H1 (cell line): ENCODE data around the gene OR9A2. TPM values are rescaled to one million over a fixed set of nuclear protein-coding genes. Genes with fewer than 3 reads are reported as not detected.

Experiments used
- CTCF ChIA-PET: fragments of 300-600 bp; sonication (Branson Sonifier 250); formaldehyde crosslinking; loops from one replicate; lab custom pipeline; 2021; ENCODE audit not compliant: partially characterized antibody; lab: Charles Lee
- POLR2A ChIA-PET: fragments of 300-600 bp; sonication (Branson Sonifier 250); formaldehyde crosslinking; loops from one replicate; lab custom pipeline; 2021; ENCODE audit warnings: inconsistent platforms; ENCODE audit not compliant: partially characterized antibody; lab: Charles Lee
- DNase-seq, 2 experiments: peaks; one replicate each; pipeline versions ENCODE4 v3.0.0 to v3.0.0-alpha.2; 2010 to 2022; ENCODE audit warnings: low spot score in 2 of 2, low read depth in 1 of 2, mixed read lengths in 1 of 2
- FAIRE-seq: peaks from 2 replicates; lab custom pipeline; 2011; peaks lifted over from hg19 to GRCh38; lab: Jason Lieb, UNC
- H2AFZ ChIP-seq: 2 replicates; pipeline ENCODE4 v1.8.1; 2012; ENCODE audit warnings: low read length, inconsistent platforms
- H2AK5ac ChIP-seq: 2 replicates; pipeline ENCODE4 v1.6.1; 2013; ENCODE audit warnings: low read depth, low read length
- H2BK120ac ChIP-seq: replicated peaks from 2 replicates; pipeline ENCODE3; 2013; ENCODE audit warnings: low read depth, low read length, inconsistent platforms
- H2BK12ac ChIP-seq: 2 replicates; pipeline ENCODE4 v1.6.1; 2013; ENCODE audit warnings: low read depth, low read length
- H2BK15ac ChIP-seq: 2 replicates; pipeline ENCODE4 v1.6.1; 2013; ENCODE audit warnings: low read length
- H2BK20ac ChIP-seq: 2 replicates; pipeline ENCODE4 v1.6.1; 2013; ENCODE audit warnings: low read length
- H2BK5ac ChIP-seq: 2 replicates; pipeline ENCODE4 v1.6.1; 2013; ENCODE audit warnings: low read depth, low read length
- H3K14ac ChIP-seq: 2 replicates; pipeline ENCODE4 v1.6.1; 2013; ENCODE audit warnings: inconsistent platforms; ENCODE audit not compliant: insufficient read length
- H3K18ac ChIP-seq: 2 replicates; pipeline ENCODE4 v1.6.1; 2013; ENCODE audit warnings: low read length; ENCODE audit errors: extremely low read depth
- H3K23ac ChIP-seq: 2 replicates; pipeline ENCODE4 v1.6.1; 2013; ENCODE audit warnings: inconsistent platforms; ENCODE audit not compliant: insufficient read length
- H3K23me2 ChIP-seq: 2 replicates; pipeline ENCODE4 v1.6.1; 2013; ENCODE audit warnings: low read depth, low read length
- H3K27ac ChIP-seq: 2 replicates; pipeline ENCODE4 v1.6.1; 2011; ENCODE audit warnings: low read depth, low read length, inconsistent platforms
- H3K27me3 ChIP-seq, 4 experiments: replicated peaks in 1 of 4; 1 replicate in 1 of 4; 2 replicates in 3 of 4; pipeline versions ENCODE4 v1.6.1 to v1.8.1; 2011 to 2013; ENCODE audit warnings: low read length in 3 of 4, mild to moderate bottlenecking in 3 of 4, inconsistent platforms in 2 of 4, mixed read lengths in 2 of 4, moderate library complexity in 1 of 4; ENCODE audit not compliant: control insufficient read depth in 3 of 4, insufficient read depth in 3 of 4; ENCODE audit errors: extremely low read depth in 1 of 4
- H3K36me3 ChIP-seq, 4 experiments: 2 replicates each; pipeline versions ENCODE4 v1.6.1 to v1.8.1; 2011 to 2013; ENCODE audit warnings: mild to moderate bottlenecking in 4 of 4, low read length in 3 of 4, moderate library complexity in 2 of 4, control low read depth in 1 of 4, inconsistent platforms in 1 of 4; ENCODE audit not compliant: insufficient read depth in 4 of 4, control insufficient read depth in 2 of 4
- H3K4ac ChIP-seq: replicated peaks from 2 replicates; pipeline ENCODE3; 2013; ENCODE audit warnings: low read length, low read depth, mixed read lengths, inconsistent platforms; ENCODE audit not compliant: insufficient read length
- H3K4me1 ChIP-seq, 4 experiments: replicated peaks in 1 of 4; 1 replicate in 1 of 4; 2 replicates in 3 of 4; pipeline versions ENCODE4 v1.6.1 to v1.8.1; 2011 to 2013; ENCODE audit warnings: low read length in 3 of 4, inconsistent platforms in 2 of 4, mixed read lengths in 1 of 4; ENCODE audit not compliant: insufficient read depth in 4 of 4, control insufficient read depth in 3 of 4
- H3K4me2 ChIP-seq, 2 experiments: 2 replicates each; pipeline versions ENCODE4 v1.6.1 to v1.8.1; 2011 to 2013; ENCODE audit warnings: low read depth in 2 of 2, low read length in 2 of 2, control low read depth in 1 of 2, inconsistent platforms in 1 of 2, mild to moderate bottlenecking in 1 of 2; ENCODE audit not compliant: insufficient read depth in 1 of 2
- H3K4me3 ChIP-seq, 4 experiments: fragments of 200-600, 300-600 bp in 1 of 4; sonication (generic), shearing (Covaris generic), sonication (Bioruptor Twin) in 1 of 4; 2 replicates each; pipeline versions ENCODE4 v1.5.1 to v1.8.1; 2011 to 2016; ENCODE audit warnings: low read length in 4 of 4, low read depth in 3 of 4, control low read depth in 2 of 4, inconsistent platforms in 2 of 4, mild to moderate bottlenecking in 2 of 4, mixed read lengths in 1 of 4, moderate library complexity in 1 of 4; ENCODE audit not compliant: insufficient read depth in 2 of 4; ENCODE audit errors: extremely low read depth in 1 of 4
- H3K56ac ChIP-seq: replicated peaks from 2 replicates; pipeline ENCODE3; 2013; ENCODE audit warnings: low read depth, mild to moderate bottlenecking, mixed read lengths, low read length, inconsistent platforms; ENCODE audit not compliant: insufficient read length
- H3K79me1 ChIP-seq: 2 replicates; pipeline ENCODE4 v1.6.1; 2013; ENCODE audit warnings: low read depth, low read length, control low read depth
- H3K79me2 ChIP-seq, 2 experiments: 2 replicates each; pipeline versions ENCODE4 v1.6.1 to v1.8.1; 2012 to 2013; ENCODE audit warnings: low read length in 2 of 2, mild to moderate bottlenecking in 2 of 2, inconsistent platforms in 1 of 2; ENCODE audit not compliant: insufficient read depth in 2 of 2, control insufficient read depth in 1 of 2
- H3K9ac ChIP-seq, 4 experiments: replicated peaks in 1 of 4; 1 replicate in 1 of 4; 2 replicates in 3 of 4; pipeline versions ENCODE4 v1.6.1 to v1.8.1; 2011 to 2013; ENCODE audit warnings: low read depth in 3 of 4, low read length in 3 of 4, control low read depth in 2 of 4, mild to moderate bottlenecking in 2 of 4, moderate library complexity in 2 of 4, inconsistent platforms in 1 of 4; ENCODE audit errors: extremely low read depth in 1 of 4
- H3K9me3 ChIP-seq, 2 experiments: 2 replicates each; pipeline versions ENCODE4 v1.6.1 to v1.8.1; 2012 to 2013; ENCODE audit warnings: mild to moderate bottlenecking in 2 of 2, moderate library complexity in 2 of 2, control low read depth in 1 of 2, inconsistent platforms in 1 of 2, low read depth in 1 of 2, low read length in 1 of 2, mixed read lengths in 1 of 2; ENCODE audit not compliant: insufficient read depth in 2 of 2
- H4K20me1 ChIP-seq, 2 experiments: replicated peaks in 1 of 2; 2 replicates each; pipeline versions ENCODE3 to v1.8.1; 2011 to 2013; ENCODE audit warnings: inconsistent platforms in 2 of 2, low read length in 2 of 2, mild to moderate bottlenecking in 1 of 2; ENCODE audit not compliant: insufficient read depth in 2 of 2, control insufficient read depth in 1 of 2
- H4K5ac ChIP-seq: 2 replicates; pipeline ENCODE4 v1.6.1; 2013; ENCODE audit warnings: low read length, low read depth, mixed read lengths, inconsistent platforms; ENCODE audit not compliant: insufficient read length
- H4K8ac ChIP-seq: 2 replicates; pipeline ENCODE4 v1.8.0; 2013; ENCODE audit warnings: mild to moderate bottlenecking, moderate library complexity, low read length, inconsistent platforms; ENCODE audit not compliant: insufficient read depth; ENCODE audit errors: extremely low read depth
- H4K91ac ChIP-seq: replicated peaks from 2 replicates; pipeline ENCODE3; 2013; ENCODE audit warnings: low read length, mixed read lengths, inconsistent platforms; ENCODE audit not compliant: insufficient read length
- CTBP2 ChIP-seq: IDR thresholded peaks from 2 replicates; pipeline ENCODE4 v1.7.0; 2011; ENCODE audit warnings: borderline replicate concordance, mild to moderate bottlenecking, moderate library complexity, mixed read lengths, low read length; ENCODE audit not compliant: insufficient read depth, insufficient read length
- E2F6 ChIP-seq: IDR thresholded peaks from 2 replicates; pipeline ENCODE4 v1.6.1; 2012; ENCODE audit warnings: inconsistent platforms
- MAX ChIP-seq: IDR thresholded peaks from 2 replicates; pipeline ENCODE4 v1.6.1; 2012; ENCODE audit warnings: inconsistent platforms
- NANOG ChIP-seq: IDR thresholded peaks from 2 replicates; pipeline ENCODE4 v1.6.1; 2011; ENCODE audit warnings: low read length, low read depth, mild to moderate bottlenecking, inconsistent platforms; ENCODE audit not compliant: insufficient read depth, poor library complexity, severe bottlenecking
- RNF2 ChIP-seq: fragments of 200-900, 300-1000 bp; sonication (generic); IDR thresholded peaks from 2 replicates; pipeline ENCODE4 v1.7.1; 2016; ENCODE audit warnings: borderline replicate concordance, low read depth, mild to moderate bottlenecking, antibody characterized with exemption, low read length; ENCODE audit not compliant: poor library complexity, severe bottlenecking; ENCODE audit errors: missing control alignments
- YY1 ChIP-seq: IDR thresholded peaks from 2 replicates; pipeline ENCODE4 v1.6.1; 2011; ENCODE audit warnings: low read depth, mild to moderate bottlenecking, low read length
- WGBS, 2 experiments: shearing (Covaris generic) in 1 of 2; methylation state at CpG; one replicate each; pipeline versions ENCODE4 v1.1.6 to v1.1.7; 2013 to 2015; ENCODE audit warnings: low lambda C conversion rate in 2 of 2, mixed read lengths in 2 of 2, inconsistent platforms in 1 of 2, low coverage in 1 of 2, missing lambda C conversion rate in 1 of 2; ENCODE audit not compliant: insufficient replicate concordance in 2 of 2, insufficient coverage in 1 of 2, insufficient read length in 1 of 2; ENCODE audit errors: extremely low coverage in 1 of 2, missing lambda C conversion rate in 1 of 2; 5-methylcytosine and 5-hydroxymethylcytosine counted together
- polyA plus RNA-seq, 7 experiments: library from polyadenylated mRNA; depleted of rRNA in 3 of 7; stranded (reverse) in 5 of 7; unstranded in 2 of 7; fragments of >200 nt in 5 of 7; fragments of 200-250 nt in 2 of 7; gene quantifications; 1 replicate in 5 of 7; 2 replicates in 1 of 7; 4 replicates in 1 of 7; pipeline versions ENCODE4 v1.2.1 to v1.2.3, GENCODE V29; 2011 to 2013; ENCODE audit warnings: missing spikeins in 2 of 7, mixed read lengths in 2 of 7
- total RNA-seq: library from RNA; stranded (reverse); fragmentation: NEBNext Ultra II Directional; extraction: Animal tissue kit (Norgen Biotek cat#: 25700); gene quantifications from 2 replicates; pipeline ENCODE4 v1.2.1, GENCODE V29; 2021

OR9A2 gene
- total and polyA plus RNA-seq, 2 of the 8 experiments (the other 6 are each of a cell fraction or from before 2014, with no cell fraction given) = not detected

GRCh38 chr7:143012001-143012400, 14.9 kb downstream of the OR9A2 start:
- Histone ChIP-seq H4K8ac (no peak overlapping the region), H4K5ac (no peak overlapping the region), H3K4me2 (no peak overlapping the region), H2BK120ac (no peak overlapping the region), H3K23me2 (no peaks in the 10 kb centered on the region), H3K4ac (no peak overlapping the region), H2BK5ac (no peak overlapping the region), H3K9me3 (no peaks in the 10 kb centered on the region), H3K4me1 (peaks cover 0 to 3% (median 0%) of the 10 kb centered on the region in 4 experiments; a peak in 1 of 7 replicates), H3K36me3 (no peaks in the 10 kb centered on the region), H3K18ac (no peak overlapping the region), H2AFZ (no peak overlapping the region), H3K23ac (no peak overlapping the region), H2BK15ac (no peak overlapping the region), H2AK5ac (no peak overlapping the region), H3K27ac (no peak overlapping the region), H3K14ac (no peak overlapping the region), H2BK20ac (no peak overlapping the region), H3K56ac (no peak overlapping the region), H3K79me2 (no peaks in the 10 kb centered on the region), H3K27me3 (no peaks in the 10 kb centered on the region), H3K4me3 (no peak overlapping the region), H3K79me1 (no peaks in the 10 kb centered on the region), H4K20me1 (no peaks in the 10 kb centered on the region), H4K91ac (no peak overlapping the region), H3K9ac (no peak overlapping the region), H2BK12ac (no peak overlapping the region)
- WGBS, 2 experiments = 96% methylated on average over 7 of the region's 7 CpGs; no CpG with 5 or more reads in 1 of the 2 experiments
- FAIRE-seq (no peak), DNase-seq (no peak)
- ChIA-PET CTCF (interaction anchor here (0.5 to 19.0 kb wide), 9 partner anchors 9 to 1340 kb away, joined by 3 to 480 read pairs (median 4); partner anchors contain the start of gene TAS2R40), POLR2A (no interaction called here)
- TF ChIP-seq YY1 = no peak
- TF ChIP-seq RNF2 = no peak
- no peak for TF ChIP-seq MAX
- TF ChIP-seq CTBP2 = no peak
- TF ChIP-seq NANOG = no peak
- no peak for TF ChIP-seq E2F6
